Activated B cell treated with CpG ODN at 0.5 μM for 24 hours (primary cell): ENCODE results near the gene AOC2. TPM values are rescaled to one million over a fixed set of nuclear protein-coding genes. Genes with fewer than 3 reads are reported as not detected.
"Not testable (repeated sequence)": the region's sequence is repeated elsewhere in the genome, so short reads cannot be mapped to it uniquely, and the experiment has no call there.

ENCODE experiments used
- ATAC-seq: fragments of 200-7000 bp; cut with Tn5 transposase; one replicate; pipeline ENCODE4 v1.10.0; 2021; ENCODE audit warnings: low read depth, mild to moderate bottlenecking, moderate library complexity
- CTCF ChIA-PET: fragments of 350-600 bp; sonication (Branson Sonifier 250); formaldehyde crosslinking; loops from one replicate; lab custom pipeline; 2021; ENCODE audit warnings: antibody characterized with exemption; lab: Charles Lee
- POLR2A ChIA-PET: fragments of 350-600 bp; sonication (Branson Sonifier 250); formaldehyde crosslinking; loops from one replicate; lab custom pipeline; 2021; ENCODE audit warnings: antibody characterized with exemption; lab: Charles Lee
- DNase-seq: peaks from one replicate; pipeline ENCODE4 v3.0.0; 2022
- H3K27ac Mint-ChIP-seq: one replicate; pipeline ENCODE4 v1.8.0; 2020; ENCODE audit warnings: mixed read lengths
- H3K27me3 Mint-ChIP-seq: one replicate; pipeline ENCODE4 v1.8.0; 2021; ENCODE audit warnings: mixed read lengths
- H3K36me3 Mint-ChIP-seq: one replicate; pipeline ENCODE4 v1.8.0; 2021; ENCODE audit warnings: low read depth, mixed read lengths
- H3K4me1 Mint-ChIP-seq: one replicate; pipeline ENCODE4 v1.8.0; 2021; ENCODE audit warnings: mixed read lengths
- H3K4me3 Mint-ChIP-seq: one replicate; pipeline ENCODE4 v1.8.0; 2020; ENCODE audit warnings: mild to moderate bottlenecking, mixed read lengths
- H3K9me3 Mint-ChIP-seq: one replicate; pipeline ENCODE4 v1.8.0; 2020; ENCODE audit warnings: mixed read lengths
- intact Hi-C: fragments of 100-400 bp; cut with micrococcal nuclease; formaldehyde crosslinking; loops from one replicate; pipeline ENCODE4 v1.15.1; 2024
- total RNA-seq: library from RNA; stranded (reverse); gene quantifications from 2 replicates; pipeline ENCODE4 v1.2.3, GENCODE V29; 2022
- TF ChIP-seq, protein P1 (sequence below): fragments of 200-600 bp; IDR thresholded peaks from one replicate; pipeline ENCODE4 v1.8.0; 2022; ENCODE audit warnings: antibody characterized with exemption, mild to moderate bottlenecking

The AOC2 gene
- total RNA-seq, 1 donor from 2014 or later: 3.9 TPM

DNA sequence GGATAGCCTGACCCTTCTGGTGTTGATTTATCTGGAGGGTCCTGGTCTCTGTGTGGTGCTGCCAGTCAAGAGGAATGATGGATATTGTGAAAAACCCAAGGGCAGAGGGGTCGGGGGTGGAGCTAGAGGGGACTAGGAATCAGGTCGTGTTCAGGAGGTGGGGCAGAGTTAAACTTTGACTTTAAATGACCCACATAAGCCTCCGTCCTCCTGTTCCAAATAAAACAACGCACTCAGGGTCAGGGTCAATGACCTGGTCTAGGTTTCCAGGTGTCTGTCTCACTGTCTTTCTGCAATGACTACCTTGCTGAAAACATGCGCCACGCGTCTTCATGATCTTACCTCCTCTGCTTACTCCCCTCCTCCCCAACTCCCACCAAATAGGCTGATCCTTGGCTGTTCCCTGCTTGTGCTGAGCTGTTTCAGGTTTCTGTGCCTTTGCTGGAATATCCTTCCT lies 21.3 kb downstream of the AOC2 start:
- CTCF ChIA-PET: no interaction called here
- ATAC-seq: no peak
- H3K4me3 Mint-ChIP-seq: no peak overlapping the region
- peaks cover 2% of the 10 kb centered on the region for H3K9me3 Mint-ChIP-seq
- intact Hi-C loops: no loop called here
- TF ChIP-seq, protein P1, sequence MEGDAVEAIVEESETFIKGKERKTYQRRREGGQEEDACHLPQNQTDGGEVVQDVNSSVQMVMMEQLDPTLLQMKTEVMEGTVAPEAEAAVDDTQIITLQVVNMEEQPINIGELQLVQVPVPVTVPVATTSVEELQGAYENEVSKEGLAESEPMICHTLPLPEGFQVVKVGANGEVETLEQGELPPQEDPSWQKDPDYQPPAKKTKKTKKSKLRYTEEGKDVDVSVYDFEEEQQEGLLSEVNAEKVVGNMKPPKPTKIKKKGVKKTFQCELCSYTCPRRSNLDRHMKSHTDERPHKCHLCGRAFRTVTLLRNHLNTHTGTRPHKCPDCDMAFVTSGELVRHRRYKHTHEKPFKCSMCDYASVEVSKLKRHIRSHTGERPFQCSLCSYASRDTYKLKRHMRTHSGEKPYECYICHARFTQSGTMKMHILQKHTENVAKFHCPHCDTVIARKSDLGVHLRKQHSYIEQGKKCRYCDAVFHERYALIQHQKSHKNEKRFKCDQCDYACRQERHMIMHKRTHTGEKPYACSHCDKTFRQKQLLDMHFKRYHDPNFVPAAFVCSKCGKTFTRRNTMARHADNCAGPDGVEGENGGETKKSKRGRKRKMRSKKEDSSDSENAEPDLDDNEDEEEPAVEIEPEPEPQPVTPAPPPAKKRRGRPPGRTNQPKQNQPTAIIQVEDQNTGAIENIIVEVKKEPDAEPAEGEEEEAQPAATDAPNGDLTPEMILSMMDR: no peak
- H3K4me1 Mint-ChIP-seq: no peaks in the 10 kb centered on the region
- no peak overlapping the region for H3K27ac Mint-ChIP-seq
- no peak for DNase-seq
- H3K27me3 Mint-ChIP-seq: peaks cover 12% of the 10 kb centered on the region
- no peaks in the 10 kb centered on the region for H3K36me3 Mint-ChIP-seq
- POLR2A ChIA-PET: no interaction called here

DNA sequence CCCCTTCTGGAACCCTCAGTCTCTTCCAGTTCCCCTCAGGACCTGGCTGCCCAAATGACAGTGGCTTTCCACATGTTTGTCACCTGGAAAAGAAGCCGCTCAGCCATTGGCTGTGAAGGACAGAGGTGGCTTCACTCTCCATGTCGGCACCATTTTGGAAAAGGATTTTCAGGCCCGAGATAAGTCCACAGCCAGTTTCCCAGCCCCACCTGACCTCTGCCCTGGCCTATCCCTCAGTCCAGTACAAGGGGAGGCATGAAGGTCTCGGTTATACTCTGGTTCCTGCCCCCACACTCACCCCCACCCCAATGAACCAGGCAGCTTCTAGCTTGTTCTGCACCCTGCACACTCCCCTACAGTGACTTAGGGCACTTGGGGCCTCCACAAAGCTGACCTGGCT lies 21.8 kb downstream of the AOC2 start:
- CTCF ChIA-PET: no interaction called here
- no peaks in the 10 kb centered on the region for H3K36me3 Mint-ChIP-seq
- no peak overlapping the region for H3K27ac Mint-ChIP-seq
- POLR2A ChIA-PET: no interaction called here
- DNase-seq (no peak), ATAC-seq (no peak)
- intact Hi-C loops: no loop called here
- TF ChIP-seq, protein P1: no peak
- peaks cover 12% of the 10 kb centered on the region for H3K27me3 Mint-ChIP-seq
- H3K4me1 Mint-ChIP-seq: no peaks in the 10 kb centered on the region
- peaks cover 2% of the 10 kb centered on the region for H3K9me3 Mint-ChIP-seq
- H3K4me3 Mint-ChIP-seq: no peak overlapping the region

DNA sequence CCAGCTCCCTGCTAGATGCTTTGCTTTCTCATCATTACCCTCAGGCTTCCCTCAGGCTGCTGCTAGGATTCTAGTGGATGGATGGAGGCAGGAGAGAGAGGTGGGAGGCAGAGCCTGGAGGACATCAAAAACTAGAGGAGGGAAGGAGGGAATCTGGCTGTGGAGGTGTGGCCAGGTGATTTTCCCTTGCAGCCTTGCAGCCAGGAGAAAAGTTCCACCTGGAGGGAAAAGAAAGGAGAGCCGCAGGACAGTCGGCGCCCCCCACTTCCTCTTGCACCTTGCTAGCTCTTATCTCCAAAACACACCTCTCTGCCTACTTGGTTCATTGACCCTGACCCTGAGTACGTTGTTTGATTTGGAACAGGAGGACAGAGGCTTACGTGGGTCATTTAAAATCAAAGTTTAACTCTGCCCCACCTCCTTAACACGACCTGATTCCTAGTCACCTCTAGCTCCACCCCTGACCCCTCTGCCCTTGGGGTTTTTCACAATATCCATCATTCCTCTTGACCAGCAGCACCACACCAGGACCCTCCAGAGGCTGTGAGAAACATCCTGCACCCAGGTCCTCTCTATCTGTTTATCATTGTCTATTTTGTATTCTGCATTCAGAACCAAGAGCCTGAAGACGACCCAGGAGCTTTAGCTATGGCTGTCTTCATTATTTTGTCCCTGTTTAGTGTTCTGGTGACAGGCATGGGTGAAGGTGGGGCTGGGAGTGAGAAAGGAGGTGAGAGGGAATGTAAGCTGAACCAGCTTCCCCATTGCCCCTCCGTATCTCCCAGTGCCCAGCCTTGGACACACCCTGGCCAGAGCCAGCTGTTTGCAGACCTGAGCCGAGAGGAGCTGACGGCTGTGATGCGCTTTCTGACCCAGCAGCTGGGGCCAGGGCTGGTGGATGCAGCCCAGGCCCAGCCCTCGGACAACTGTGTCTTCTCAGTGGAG lies 22.5 kb downstream of the AOC2 start:
- POLR2A ChIA-PET: no interaction called here
- TF ChIP-seq, protein P1: no peak
- DNase-seq (no peak), ATAC-seq (no peak)
- Mint-ChIP-seq H3K27ac (no peak overlapping the region), H3K36me3 (no peaks in the 10 kb centered on the region), H3K4me3 (no peak overlapping the region), H3K4me1 (no peaks in the 10 kb centered on the region), H3K9me3 (peaks cover 2% of the 10 kb centered on the region), H3K27me3 (peaks cover 12% of the 10 kb centered on the region)
- intact Hi-C loops: no loop called here
- CTCF ChIA-PET: no interaction called here

DNA sequence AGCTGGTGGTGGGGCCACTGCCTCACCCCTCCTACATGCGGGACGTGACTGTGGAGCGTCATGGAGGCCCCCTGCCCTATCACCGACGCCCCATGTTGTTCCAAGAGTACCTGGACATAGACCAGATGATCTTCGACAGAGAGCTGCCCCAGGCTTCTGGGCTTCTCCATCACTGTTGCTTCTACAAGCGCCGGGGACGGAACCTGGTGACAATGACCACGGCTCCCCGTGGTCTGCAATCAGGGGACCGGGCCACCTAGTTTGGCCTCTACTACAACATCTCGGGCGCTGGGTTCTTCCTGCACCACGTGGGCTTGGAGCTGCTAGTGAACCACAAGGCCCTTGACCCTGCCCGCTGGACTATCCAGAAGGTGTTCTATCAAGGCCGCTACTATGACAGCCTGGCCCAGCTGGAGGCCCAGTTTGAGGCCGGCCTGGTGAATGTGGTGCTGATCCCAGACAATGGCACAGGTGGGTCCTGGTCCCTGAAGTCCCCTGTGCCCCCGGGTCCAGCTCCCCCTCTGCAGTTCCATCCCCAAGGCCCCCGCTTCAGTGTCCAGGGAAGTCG lies 23.4 kb downstream of the AOC2 start:
- CTCF ChIA-PET, H3K4me1 Mint-ChIP-seq, POLR2A ChIA-PET, H3K27ac Mint-ChIP-seq, DNase-seq, H3K36me3 Mint-ChIP-seq, intact Hi-C loops, ATAC-seq, H3K9me3 Mint-ChIP-seq, H3K4me3 Mint-ChIP-seq: not testable (repeated sequence)
- H3K27me3 Mint-ChIP-seq: peaks cover 14% of the 10 kb centered on the region

DNA sequence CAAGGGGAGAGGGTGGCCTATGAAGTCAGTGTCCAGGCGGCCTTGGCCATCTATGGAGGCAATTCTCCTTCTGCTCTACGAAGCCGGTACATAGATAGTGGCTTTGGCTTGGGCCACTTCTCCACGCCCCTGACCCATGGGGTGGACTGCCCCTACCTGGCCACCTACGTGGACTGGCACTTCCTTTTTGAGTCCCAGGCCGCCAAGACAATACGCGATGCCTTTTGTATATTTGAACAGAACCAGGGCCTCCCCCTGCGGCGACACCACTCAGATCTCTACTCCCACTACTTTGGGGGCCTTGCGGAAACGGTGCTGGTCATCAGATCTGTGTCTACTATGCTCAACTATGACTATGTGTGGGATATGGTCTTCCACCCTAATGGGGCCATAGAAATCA lies 24.0 kb downstream of the AOC2 start:
- no peak overlapping the region for H3K4me3 Mint-ChIP-seq

More for the DNA sequence above, 24.0 kb downstream of the AOC2 start:
- intact Hi-C loops: no loop called here
- ATAC-seq: no peak
- POLR2A ChIA-PET: no interaction called here
- H3K27ac Mint-ChIP-seq: no peak overlapping the region
- TF ChIP-seq, protein P1: no peak
- DNase-seq: no peak
- no peaks in the 10 kb centered on the region for H3K4me1 Mint-ChIP-seq
- peaks cover 2% of the 10 kb centered on the region for H3K9me3 Mint-ChIP-seq
- H3K36me3 Mint-ChIP-seq: no peaks in the 10 kb centered on the region
- CTCF ChIA-PET: no interaction called here
- peaks cover 17% of the 10 kb centered on the region for H3K27me3 Mint-ChIP-seq
